A549 (cell line): Measurements from ENCODE around the gene FOSL2.

Experiments
- CEBPB ChIP-seq, 2 experiments: fragments of >200 bp in 1 of 2; sonication (Bioruptor Twin) in 1 of 2; formaldehyde crosslinking in 1 of 2; IDR thresholded peaks; 2 replicates each; pipeline ENCODE4 v1.6.1; 2012 to 2016
- CTCF ChIP-seq: fragments of >200 bp; sonication (Bioruptor Twin); formaldehyde crosslinking; IDR thresholded peaks from 3 replicates; pipeline ENCODE4 v1.5.1; 2016
- EHMT2 ChIP-seq: fragments of 200-600 bp; sonication (generic); IDR thresholded peaks from 2 replicates; pipeline ENCODE4 v1.6.1; 2016; ENCODE audit warnings: antibody characterized with exemption, low read depth, mild to moderate bottlenecking, moderate library complexity
- HMGXB4 ChIP-seq: fragments of 250-450 bp; sonication (Bioruptor Pico); IDR thresholded peaks from 2 replicates; pipeline ENCODE4 v1.5.0; 2021; ENCODE audit warnings: mild to moderate bottlenecking, moderate library complexity, borderline replicate concordance
- KDM5A ChIP-seq: fragments of 200-600 bp; sonication (generic); IDR thresholded peaks from 2 replicates; pipeline ENCODE4 v1.6.1; 2016; ENCODE audit warnings: antibody characterized with exemption, mild to moderate bottlenecking
- MAFK ChIP-seq: fragments of 450-650 bp; IDR thresholded peaks from 2 replicates; pipeline ENCODE4 v1.6.1; 2014; ENCODE audit not compliant: partially characterized antibody
- POLR2A ChIP-seq: IDR thresholded peaks from 2 replicates; pipeline ENCODE4 v1.6.1; 2012; ENCODE audit warnings: mild to moderate bottlenecking, low read length
- POLR2AphosphoS2 ChIP-seq: conservative IDR thresholded peaks from 2 replicates; pipeline ENCODE4 v1.6.1; 2012; ENCODE audit warnings: low read length, improper control_type of control experiment, inconsistent platforms
- RAD21 ChIP-seq, 2 experiments: fragments of >200 bp in 1 of 2; sonication (Bioruptor Twin) in 1 of 2; formaldehyde crosslinking in 1 of 2; IDR thresholded peaks in 1 of 2; conservative IDR thresholded peaks in 1 of 2; 2 replicates in 1 of 2; 3 replicates in 1 of 2; pipeline ENCODE4 v1.6.1; 2012 to 2018; ENCODE audit warnings: inconsistent platforms in 1 of 2
- USF2 ChIP-seq: fragments of 450-650 bp; IDR thresholded peaks from 2 replicates; pipeline ENCODE4 v1.6.1; 2014; ENCODE audit warnings: antibody characterized with exemption

DNA sequence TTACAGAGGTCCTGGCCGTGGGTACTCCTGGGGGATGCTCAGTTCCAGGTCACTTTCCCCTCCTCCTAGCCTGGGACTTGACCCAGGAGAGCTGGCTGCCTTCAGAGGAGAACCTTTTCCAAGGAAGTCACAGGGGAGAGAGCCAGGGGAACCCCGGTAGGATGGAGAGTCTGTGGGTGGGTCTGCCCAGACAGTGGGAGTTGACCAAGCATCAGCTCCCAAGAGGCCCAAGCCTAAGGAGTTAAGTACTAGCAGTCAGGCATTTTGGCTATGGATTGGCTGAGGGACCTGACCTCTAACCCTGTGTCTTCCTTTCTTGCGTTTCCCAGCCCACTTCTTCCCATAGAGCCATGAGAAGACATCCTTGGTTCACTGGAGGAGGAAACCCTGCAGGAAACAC is 54.4 kb downstream of the FOSL2 start:
- TF ChIP-seq EHMT2: no peak
- TF ChIP-seq POLR2A: no peak
- no peak for TF ChIP-seq CTCF
- no peak for TF ChIP-seq CEBPB (IDR thresholded peaks at IDR 0.05)
- TF ChIP-seq MAFK: no peak
- no peak for TF ChIP-seq POLR2AphosphoS2
- no peak for TF ChIP-seq RAD21 (conservative IDR thresholded peaks at IDR 0.05 in 1 of 2, IDR thresholded peaks at IDR 0.05 in 1 of 2)
- no peak for TF ChIP-seq USF2
- TF ChIP-seq HMGXB4: no peak
- no peak for TF ChIP-seq KDM5A
